A204.1 (cell line): ENCODE measurements around the gene KRTAP10-12.

Experiments
- FAIRE-seq: peaks from 2 replicates; lab custom pipeline; 2012; peaks lifted over from hg19 to GRCh38; lab: Jason Lieb, UNC

KRTAP10-12 gene

GRCh38 chr21:44699502-44700001 is 2.6 kb downstream of the KRTAP10-12 start:
- no peak for FAIRE-seq

- no peak for FAIRE-seq
These were observed 3.4 kb downstream of the KRTAP10-12 start for GRCh38 chr21:44700101-44701022.

DNA sequence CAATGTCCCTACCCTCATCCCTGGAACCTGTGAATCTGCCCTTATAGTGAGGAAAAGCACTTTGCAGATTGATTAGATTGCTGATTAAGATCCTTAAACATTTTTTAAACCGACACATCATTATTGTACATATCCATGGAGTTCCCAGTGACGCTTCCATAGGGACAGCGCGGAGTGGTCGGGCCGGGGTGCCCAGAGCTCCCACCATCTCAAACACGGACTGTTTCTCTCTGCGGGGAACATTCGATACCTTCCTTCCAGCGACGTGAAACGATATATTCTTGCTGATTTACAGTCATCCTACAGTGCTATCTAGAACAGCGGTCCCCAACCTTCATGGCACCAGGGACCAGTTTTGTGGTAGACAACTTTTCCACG is 4.0 kb downstream of the KRTAP10-12 start:
- no peak for FAIRE-seq

- no peak for FAIRE-seq
These were observed 4.6 kb downstream of the KRTAP10-12 start for GRCh38 chr21:44701541-44701940.

DNA sequence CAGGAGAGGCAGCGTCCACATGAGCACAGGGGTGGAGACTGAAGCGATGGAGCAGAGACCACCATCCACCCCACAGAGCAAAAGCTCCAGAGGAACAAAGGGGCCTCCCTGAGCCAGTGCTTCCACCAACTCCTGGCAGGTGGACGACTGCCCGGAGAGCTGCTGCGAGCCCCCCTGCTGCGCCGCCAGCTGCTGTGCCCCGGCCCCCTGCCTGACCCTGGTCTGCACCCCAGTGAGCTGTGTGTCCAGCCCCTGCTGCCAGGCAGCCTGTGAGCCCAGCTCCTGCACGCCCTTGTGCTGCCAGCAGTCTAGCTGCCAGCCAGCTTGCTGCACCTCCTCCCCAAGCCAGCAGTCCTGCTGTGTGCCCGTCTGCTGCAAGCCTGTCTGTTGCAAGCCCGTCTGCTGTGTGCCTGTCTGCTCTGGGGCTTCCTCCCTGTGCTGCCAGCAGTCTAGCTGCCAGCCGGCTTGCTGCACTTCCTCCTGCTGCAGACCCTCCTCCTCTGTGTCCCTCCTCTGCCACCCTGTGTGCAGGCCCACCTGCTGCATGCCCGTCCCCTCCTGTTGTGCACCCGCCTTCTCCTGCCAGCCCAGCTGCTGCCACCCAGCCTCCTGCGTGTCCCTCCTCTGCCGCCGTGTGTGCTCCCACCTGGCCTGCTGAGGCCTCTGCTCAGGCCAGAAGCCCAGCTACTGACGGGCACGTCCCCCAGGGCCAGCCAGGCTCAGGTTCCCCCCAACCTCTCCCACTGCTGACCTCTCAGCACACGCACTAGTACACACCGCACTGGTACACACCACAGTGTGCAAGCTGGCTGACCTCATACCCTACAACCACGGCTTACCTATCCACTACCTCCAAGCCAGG is 5.4 kb downstream of the KRTAP10-12 start:
- FAIRE-seq: no peak

DNA sequence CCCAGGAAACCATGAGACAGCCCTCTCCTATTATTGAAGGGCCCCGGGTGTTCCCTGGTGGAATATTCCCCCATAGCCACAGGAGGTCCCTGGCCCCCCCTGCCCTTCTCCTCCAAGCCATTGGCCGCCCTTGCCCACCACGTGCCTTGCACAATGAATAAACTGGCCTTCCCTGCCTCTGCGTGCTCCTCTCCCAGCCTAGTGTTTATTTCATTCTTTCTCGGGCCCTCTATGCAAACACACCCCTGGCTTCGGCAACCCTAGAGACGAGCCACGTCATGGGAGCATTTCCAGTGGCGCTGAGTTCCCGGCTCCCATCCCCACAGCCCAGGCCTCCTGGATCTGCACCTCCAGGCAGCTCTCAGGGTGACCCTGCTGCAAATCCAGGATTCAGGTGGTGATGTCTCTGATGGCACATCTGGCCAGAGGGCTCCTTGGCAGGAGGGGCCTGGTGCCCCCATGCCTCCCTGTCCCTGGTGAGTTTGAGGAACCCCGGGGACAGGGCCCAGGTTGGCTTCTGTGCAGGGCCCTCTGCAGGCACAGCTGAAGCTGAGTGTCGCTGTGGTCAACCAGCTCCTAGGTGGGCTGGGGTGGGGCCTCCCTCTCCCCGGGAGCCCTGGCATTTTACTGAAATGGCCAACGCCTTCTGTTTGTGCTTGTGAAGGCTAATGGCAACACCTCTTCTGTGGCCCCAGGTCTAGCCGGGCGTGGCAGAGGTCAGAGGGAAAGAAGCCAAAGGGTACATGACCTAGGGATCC is 6.2 kb downstream of the KRTAP10-12 start:
- no peak for FAIRE-seq

DNA sequence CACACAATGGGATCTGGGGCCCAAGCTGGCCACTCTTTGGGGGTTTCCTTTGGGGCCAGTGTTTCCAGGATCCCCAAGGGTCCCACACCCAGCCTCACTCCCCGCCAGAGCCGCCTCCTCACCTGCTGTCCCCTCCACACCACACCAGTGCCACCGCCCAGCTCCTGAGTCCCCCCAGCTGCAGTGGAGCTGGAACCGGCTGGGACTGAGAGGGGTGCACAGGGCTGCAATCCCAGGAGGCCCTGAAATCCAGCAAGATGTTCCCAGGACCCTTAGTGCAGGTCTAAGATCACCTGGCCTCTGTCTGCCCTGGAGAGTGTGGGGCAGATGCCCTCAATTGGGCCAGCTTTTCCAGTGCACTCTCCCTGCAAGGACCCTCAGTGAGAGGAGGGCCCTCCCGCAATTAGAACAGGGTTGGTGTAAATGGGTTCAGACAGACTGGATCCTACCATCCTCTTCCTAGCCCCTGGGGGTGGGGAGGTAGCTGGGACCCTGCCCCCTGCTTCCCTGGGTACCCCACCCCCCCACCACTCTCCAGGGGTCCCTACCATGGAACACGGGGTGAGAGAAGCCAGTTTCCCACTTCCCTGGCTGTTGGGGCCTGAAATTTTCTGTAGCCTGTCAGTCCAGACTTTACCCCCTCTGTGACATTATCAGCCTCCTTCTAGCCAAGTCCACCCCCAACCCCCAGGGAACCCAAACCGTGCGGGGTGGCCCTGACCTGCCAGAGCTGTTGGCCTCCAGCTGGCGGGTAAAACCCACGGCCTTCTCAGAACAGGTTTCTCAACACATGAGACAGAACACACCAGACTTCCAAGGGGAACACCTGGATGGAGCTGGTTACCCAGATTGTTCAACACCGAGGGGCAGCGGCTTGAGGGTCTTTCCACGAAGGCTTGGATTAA is 7.0 kb downstream of the KRTAP10-12 start:
- no peak for FAIRE-seq

GRCh38 chr21:44704636-44705001 is 7.6 kb downstream of the KRTAP10-12 start:
- no peak for FAIRE-seq

DNA sequence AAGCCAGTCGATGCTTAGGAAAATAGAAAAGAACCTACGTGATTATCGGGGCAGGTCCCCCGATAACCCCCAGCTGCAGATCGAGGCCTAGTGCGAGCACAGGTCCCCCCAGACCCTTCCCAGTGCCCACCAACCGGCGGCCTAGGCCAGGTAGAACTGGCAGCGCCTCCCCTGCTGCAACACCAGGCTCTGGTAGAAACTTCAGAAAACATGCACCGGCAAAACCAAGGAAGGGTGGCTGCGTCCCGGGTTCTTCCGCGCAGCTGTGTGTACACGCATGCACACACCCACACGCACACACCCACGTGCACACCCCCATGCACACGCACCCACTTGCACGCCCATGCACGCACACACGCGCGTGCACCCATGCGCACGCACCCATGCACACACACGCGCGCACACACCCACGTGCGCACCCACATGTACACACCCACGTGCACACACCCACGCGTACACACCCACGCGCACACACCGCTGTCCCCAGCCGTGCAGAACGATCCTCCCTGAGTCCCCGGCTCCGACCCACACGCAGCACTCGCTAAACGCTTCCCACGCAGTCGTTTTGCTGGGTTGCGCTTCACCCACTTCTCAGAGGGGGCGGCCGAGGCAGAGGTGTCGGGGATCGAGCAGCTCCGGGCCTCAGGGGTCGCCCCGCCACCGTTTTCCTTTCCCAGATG is 9.2 kb downstream of the KRTAP10-12 start:
- no peak for FAIRE-seq

DNA sequence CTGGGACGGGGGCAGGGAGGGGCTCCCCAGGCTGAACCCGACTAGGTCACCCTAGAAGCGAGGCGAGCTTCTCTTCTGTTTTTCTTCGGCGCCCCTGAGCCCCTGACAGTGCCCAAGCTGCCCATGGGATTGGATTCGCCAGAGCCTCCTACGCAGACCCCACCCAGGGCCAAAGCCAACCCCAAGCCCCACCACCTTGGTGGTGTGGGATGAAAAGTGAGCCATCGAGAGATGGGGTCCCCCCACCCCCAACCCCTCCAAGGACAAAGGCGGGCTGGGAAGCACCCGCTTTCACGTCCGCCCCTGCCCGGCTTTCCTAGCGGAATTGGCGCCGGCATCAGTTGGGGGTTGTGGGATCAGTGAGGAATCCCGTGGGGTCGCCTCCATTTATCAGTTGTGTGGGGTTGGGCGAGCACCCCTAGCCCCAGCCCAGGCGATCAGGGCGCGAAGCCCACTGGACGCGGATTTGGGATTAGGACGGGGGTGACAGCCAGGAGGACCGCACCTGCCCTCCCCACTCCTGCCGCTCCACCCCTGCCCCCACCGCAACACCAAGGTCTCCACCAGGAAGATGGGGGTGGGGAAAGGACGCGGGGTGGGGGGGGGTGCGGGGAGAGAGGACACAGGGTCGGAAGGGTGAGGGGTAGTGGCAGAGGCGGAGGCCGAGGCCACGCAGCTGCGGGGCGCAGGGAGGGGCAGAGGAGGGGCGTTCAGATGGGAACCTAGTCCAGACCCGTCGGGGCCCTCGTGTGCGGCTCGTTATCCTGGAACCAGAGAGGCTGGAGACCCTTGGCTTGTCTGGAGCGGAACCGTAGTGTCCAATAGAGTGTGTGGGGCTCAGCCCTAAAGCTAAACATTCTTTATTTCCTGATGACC is 10.0 kb downstream of the KRTAP10-12 start:
- FAIRE-seq: no peak

- no peak for FAIRE-seq
These were observed 11.4 kb downstream of the KRTAP10-12 start for GRCh38 chr21:44708213-44708865.

GRCh38 chr21:44708866-44709425 is 12.0 kb downstream of the KRTAP10-12 start:
- no peak for FAIRE-seq

DNA sequence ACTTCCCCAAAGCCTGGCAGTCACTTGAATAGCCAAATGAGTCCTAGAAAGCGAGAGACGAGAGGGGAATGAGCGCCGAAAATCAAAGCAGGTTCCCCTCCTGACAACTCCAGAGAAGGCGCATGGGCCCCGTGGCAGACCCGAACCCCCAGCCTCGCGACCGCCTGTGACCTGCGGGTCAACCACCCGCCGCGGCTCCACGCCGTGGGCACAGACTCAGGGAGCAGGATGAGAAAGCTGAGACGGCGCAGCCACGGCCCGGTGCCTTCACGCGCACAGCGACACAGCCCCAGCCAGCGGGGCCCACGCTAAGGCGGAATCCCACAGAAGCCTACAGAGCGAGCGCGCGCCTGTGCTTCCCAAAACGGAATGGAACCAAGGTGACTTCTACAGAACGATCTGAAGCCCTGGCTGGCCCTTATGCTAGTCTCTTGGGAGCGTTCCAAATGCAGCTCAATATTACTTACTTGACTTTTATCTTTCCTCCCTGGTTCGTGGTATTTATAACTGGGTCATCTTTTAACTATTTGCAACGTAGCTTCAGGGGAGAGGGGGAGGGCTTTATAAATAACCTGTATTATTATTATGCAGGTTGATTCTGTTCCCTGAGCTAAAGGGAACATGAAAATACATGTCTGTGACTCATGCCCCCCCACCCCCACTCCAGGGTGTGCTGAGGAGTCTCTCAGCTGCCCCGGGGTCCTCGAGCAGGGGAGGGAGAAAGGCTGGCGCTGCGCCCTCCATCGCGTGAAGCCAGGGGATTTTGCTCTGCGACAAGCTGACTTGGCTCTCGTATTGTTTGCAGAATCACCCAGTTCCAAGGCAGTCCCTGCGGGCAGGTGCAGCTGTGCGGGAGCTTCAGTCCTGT is 12.7 kb downstream of the KRTAP10-12 start:
- FAIRE-seq: no peak

GRCh38 chr21:44710294-44710665 is 13.3 kb downstream of the KRTAP10-12 start:
- FAIRE-seq: no peak

DNA sequence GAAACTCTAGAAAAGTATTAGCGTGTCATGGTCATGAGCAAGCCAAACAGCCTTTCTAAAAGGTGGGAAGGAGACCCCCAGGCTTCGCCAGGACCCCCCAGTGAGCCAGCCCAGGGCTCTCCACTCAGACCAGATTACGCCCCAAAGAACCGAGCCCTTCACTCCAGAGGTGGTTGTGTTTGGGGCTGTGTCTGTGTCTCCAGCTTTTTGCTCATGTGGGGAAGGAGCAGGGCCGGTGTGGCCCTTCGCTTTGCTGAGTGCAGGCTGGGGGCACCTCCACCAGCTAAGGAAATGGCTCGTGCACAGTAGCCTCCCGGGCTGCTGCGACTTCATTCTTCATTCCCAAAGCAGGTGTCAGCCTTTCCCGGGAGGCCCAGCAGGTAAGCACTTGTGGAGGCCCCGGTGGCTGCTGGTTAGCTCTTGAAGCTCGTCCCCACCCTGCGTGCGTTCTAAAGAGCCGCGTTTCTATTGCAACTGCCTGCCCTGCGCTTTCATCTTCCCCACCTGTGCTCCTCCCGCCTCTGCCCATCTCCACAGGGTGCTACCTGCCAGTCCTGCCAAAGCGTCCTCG is 13.9 kb downstream of the KRTAP10-12 start:
- no peak for FAIRE-seq

DNA sequence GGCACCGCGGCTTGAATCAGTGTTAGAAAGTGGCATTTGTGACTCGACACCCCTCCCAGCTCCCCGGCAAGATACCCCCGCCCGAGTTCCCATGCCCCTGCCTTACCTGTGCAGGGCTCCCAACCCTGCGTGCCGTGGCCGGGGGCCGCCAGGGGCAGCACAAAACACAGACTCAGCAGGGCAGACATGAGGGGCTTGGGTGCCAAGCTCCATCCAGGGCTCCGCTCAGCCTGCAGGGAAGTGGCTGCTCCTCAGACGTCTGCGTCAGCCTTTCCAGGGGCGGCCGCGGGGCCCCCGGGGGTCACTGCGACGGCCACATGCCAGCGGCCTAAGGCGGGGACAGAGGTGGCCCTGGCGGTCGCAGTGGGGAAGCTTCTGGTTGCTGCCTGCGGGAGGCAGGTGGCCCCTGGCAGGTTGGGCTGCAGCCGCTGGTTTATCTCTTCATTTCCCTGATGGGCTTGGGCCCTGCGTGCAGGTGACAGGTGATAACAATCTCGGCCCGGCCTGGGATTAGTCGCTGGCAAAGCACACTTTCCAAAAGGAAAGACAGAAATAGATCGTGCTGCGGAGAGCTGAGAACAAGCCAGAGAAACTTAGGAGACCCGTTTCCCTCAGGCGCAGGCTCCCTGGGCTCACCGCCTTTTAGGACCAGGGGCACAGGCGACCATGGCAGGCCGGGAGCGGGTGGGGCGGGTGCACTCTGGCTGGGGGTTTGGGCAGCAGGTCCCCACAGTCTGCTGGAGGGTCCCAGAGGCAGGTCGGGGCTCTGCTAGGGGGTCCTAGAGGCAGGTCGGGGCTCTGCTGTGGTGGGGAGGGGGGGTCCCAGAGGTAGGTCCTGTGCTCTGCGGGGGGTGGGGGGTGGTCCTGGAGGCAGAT is 14.6 kb downstream of the KRTAP10-12 start, which contains the start of gene TSPEAR:
TSS of gene TSPEAR (minus strand) at position 246 of the 876 bp plus-strand sequence. CDS start at position 188, 58 bp downstream.
- FAIRE-seq: no peak
